ENCODE results near the gene CLCNKA. TPM values are rescaled to one million over a fixed set of nuclear protein-coding genes. Genes with fewer than 3 reads are reported as not detected.

CLCNKA gene
- total and polyA plus RNA-seq, 12 donors, result 0.18 to 52.5 (median 2.1) TPM

GRCh38 chr1:15983275-15983674 lies 38.6 kb upstream of the CLCNKA start:
- Histone ChIP-seq H3K4me3 (no peak overlapping the region), H3K36me3 (replicated peaks in 1 of 2) (no peaks in the 10 kb centered on the region), H3K9me3 (replicated peaks in 1 of 3) (no peaks in the 10 kb centered on the region), H3K27me3 (no peaks in the 10 kb centered on the region), H3K27ac (no peak overlapping the region), H3K4me1 (replicated peaks in 1 of 2) (no peaks in the 10 kb centered on the region)
- intact Hi-C loops (cut with DNase I), result no loop called here
- no peak for DNase-seq
- TF ChIP-seq, protein P1, sequence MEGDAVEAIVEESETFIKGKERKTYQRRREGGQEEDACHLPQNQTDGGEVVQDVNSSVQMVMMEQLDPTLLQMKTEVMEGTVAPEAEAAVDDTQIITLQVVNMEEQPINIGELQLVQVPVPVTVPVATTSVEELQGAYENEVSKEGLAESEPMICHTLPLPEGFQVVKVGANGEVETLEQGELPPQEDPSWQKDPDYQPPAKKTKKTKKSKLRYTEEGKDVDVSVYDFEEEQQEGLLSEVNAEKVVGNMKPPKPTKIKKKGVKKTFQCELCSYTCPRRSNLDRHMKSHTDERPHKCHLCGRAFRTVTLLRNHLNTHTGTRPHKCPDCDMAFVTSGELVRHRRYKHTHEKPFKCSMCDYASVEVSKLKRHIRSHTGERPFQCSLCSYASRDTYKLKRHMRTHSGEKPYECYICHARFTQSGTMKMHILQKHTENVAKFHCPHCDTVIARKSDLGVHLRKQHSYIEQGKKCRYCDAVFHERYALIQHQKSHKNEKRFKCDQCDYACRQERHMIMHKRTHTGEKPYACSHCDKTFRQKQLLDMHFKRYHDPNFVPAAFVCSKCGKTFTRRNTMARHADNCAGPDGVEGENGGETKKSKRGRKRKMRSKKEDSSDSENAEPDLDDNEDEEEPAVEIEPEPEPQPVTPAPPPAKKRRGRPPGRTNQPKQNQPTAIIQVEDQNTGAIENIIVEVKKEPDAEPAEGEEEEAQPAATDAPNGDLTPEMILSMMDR (IDR thresholded peaks at IDR 0.05), result no peak
- TF ChIP-seq POLR2A (IDR thresholded peaks at IDR 0.05), result no peak
- 18 to 46% (median 34%) methylated on average over 1 of the region's 1 CpG for WGBS, 4 donors

GRCh38 chr1:15985611-15986297 lies 36.1 kb upstream of the CLCNKA start:
- Histone ChIP-seq H3K27me3 (no peaks in the 10 kb centered on the region), H3K4me1 (replicated peaks in 1 of 2) (no peaks in the 10 kb centered on the region), H3K36me3 (replicated peaks in 1 of 2) (no peaks in the 10 kb centered on the region), H3K9me3 (replicated peaks in 1 of 3) (no peaks in the 10 kb centered on the region), H3K27ac (no peak overlapping the region), H3K4me3 (no peak overlapping the region)
- TF ChIP-seq POLR2A (IDR thresholded peaks at IDR 0.05), result no peak
- TF ChIP-seq, protein P1 (IDR thresholded peaks at IDR 0.05), result no peak
- DNase-seq, result no peak
- intact Hi-C loops (cut with DNase I), result no loop called here
- 67 to 82% (median 76%) methylated on average over 5 of the region's 5 CpGs for WGBS, 4 donors

DNA sequence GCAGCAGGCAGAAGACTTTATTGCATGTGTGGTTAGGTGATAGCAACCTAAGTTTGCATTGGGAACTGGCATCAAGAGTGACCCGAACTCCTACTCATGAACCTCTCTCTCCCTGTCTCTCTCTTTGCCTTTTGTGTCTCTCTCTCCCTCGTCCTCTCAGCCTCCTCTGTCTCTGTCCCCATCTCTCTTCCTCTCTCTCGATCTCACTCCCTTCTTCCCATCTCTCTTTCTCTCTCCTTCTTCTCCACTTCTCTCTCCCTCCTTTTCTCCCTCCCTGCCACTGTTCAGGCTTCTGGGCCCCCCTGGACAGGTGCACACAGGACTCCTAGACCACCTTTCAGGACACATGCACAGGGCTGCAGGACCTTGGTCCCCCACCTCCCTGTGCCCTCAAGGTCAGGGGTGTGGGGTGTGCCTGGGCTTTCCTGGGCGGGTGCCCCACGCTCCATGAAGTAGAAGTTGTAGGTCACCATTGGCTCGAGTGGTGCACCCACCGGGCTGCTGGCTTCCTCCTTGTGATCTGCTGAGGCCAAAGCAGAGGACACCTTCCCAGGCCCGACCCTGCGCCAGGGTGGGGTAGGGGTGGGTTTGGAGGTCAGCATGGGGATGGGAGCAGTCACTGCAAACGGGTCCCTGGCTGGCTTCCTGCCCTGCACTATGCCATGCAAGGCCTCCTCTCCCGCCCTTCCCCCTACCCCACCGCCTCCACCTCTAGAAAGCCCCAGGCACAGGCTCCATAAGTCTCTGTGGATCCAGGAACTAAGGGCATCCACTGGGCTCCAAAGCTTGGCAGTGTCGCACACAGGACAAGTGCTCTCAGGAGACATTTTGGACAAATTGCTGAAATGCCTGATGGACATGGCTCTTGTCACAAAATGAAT lies 32.7 kb upstream of the CLCNKA start:
- Histone ChIP-seq H3K27me3 (no peaks in the 10 kb centered on the region), H3K9me3 (replicated peaks in 1 of 3) (no peaks in the 10 kb centered on the region), H3K27ac (no peak overlapping the region), H3K36me3 (replicated peaks in 1 of 2) (no peaks in the 10 kb centered on the region), H3K4me3 (no peak overlapping the region), H3K4me1 (replicated peaks in 1 of 2) (no peaks in the 10 kb centered on the region)
- 82 to 87% (median 85%) methylated on average over 3 to 13 of the region's 13 CpGs for WGBS, 4 donors
- intact Hi-C loops (cut with DNase I), result no loop called here
- DNase-seq, result peak in 1 of 7 donors; percentile 11
- no peak for TF ChIP-seq POLR2A (IDR thresholded peaks at IDR 0.05)
- TF ChIP-seq, protein P1 (IDR thresholded peaks at IDR 0.05), result no peak

DNA sequence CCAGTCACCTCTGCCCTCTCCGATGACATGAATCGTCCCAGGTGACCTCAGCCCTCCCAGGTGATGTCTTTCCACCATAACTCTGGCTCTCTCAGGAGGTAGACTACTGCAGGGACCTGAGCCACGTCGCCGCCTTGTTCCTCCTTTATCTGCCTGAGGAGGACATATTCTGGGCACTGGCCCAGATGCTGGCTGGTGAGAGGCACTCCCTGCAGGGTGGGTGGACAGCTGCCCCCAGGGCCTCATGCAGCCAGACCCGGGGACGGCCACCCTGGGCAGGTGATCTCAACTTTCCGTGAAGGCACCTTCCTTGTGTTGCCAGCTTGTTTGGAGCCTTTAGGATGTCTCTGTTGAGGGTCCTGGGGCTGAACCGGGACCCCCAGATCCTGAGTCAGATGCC lies 32.1 kb upstream of the CLCNKA start:
- WGBS, 4 donors, result 41 to 62% (median 58%) methylated on average over 6 to 9 of the region's 9 CpGs
- no peaks in the 10 kb centered on the region for H3K4me1 ChIP-seq (replicated peaks in 1 of 2)
- no peaks in the 10 kb centered on the region for H3K27me3 ChIP-seq
- no peak overlapping the region for H3K27ac ChIP-seq
- TF ChIP-seq, protein P1 (IDR thresholded peaks at IDR 0.05), result no peak
- no peak for TF ChIP-seq POLR2A (IDR thresholded peaks at IDR 0.05)
- H3K4me3 ChIP-seq, result no peak overlapping the region
- intact Hi-C loops (cut with DNase I), result loop anchor here (5.0 kb wide), 3 partner anchors 172 to 187 kb away; no protein-coding TSS in a partner anchor
- H3K36me3 ChIP-seq (replicated peaks in 1 of 2), result no peaks in the 10 kb centered on the region
- DNase-seq, result peak in 2 of 7 donors; percentile 47 to 52
- H3K9me3 ChIP-seq (replicated peaks in 1 of 3), result no peaks in the 10 kb centered on the region

Measured in adrenal gland (tissue), 12 donors.